ENCODE data around the gene MEX3B.
"Not testable (repeated sequence)": the region's sequence is repeated elsewhere in the genome, so short reads cannot be mapped to it uniquely, and the experiment has no call there.

Gene MEX3B

GRCh38 chr15:82047453-82048400 is 1.9 kb upstream of the MEX3B start:
- no peak for DNase-seq

GRCh38 chr15:82046666-82047452 is 1.0 kb upstream of the MEX3B start:
- peak; percentile 93 for DNase-seq

GRCh38 chr15:82045179-82045891 is 483 bp downstream of the MEX3B start:
- peak; percentile 30 for DNase-seq

GRCh38 chr15:82044373-82045178 is 1.2 kb downstream of the MEX3B start:
- peak; percentile 27 for DNase-seq

GRCh38 chr15:82043796-82044372 is 1.9 kb downstream of the MEX3B start:
- no peak for DNase-seq

- no peak for DNase-seq
These were observed 2.6 kb downstream of the MEX3B start for GRCh38 chr15:82043130-82043673.

- no peak for DNase-seq
These were observed 5.0 kb downstream of the MEX3B start for GRCh38 chr15:82040862-82041261.

GRCh38 chr15:82040390-82040789 is 5.4 kb downstream of the MEX3B start:
- no peak for DNase-seq

GRCh38 chr15:82039871-82040270 is 5.9 kb downstream of the MEX3B start:
- no peak for DNase-seq

- DNase-seq: no peak
These were observed 9.4 kb downstream of the MEX3B start for GRCh38 chr15:82036461-82036860.

- DNase-seq: no peak
These were observed 13.9 kb downstream of the MEX3B start for GRCh38 chr15:82031871-82032270.

GRCh38 chr15:82030176-82030575 is 15.6 kb downstream of the MEX3B start:
- DNase-seq: no peak

- DNase-seq: not testable (repeated sequence)
These were observed 17.7 kb downstream of the MEX3B start for GRCh38 chr15:82028163-82028562.

- DNase-seq: no peak
These were observed 23.8 kb downstream of the MEX3B start for GRCh38 chr15:82021992-82022391.

- no peak for DNase-seq
These were observed 25.0 kb downstream of the MEX3B start for GRCh38 chr15:82020625-82021394.

- no peak for DNase-seq
These were observed 27.6 kb downstream of the MEX3B start for GRCh38 chr15:82018201-82018600.

- DNase-seq: no peak
These were observed 28.2 kb downstream of the MEX3B start for GRCh38 chr15:82017656-82018055.

- no peak for DNase-seq
These were observed 30.8 kb downstream of the MEX3B start for GRCh38 chr15:82014989-82015388.

- no peak for DNase-seq
These were observed 32.9 kb downstream of the MEX3B start for GRCh38 chr15:82012908-82013307.

GRCh38 chr15:82005239-82005638 is 40.6 kb downstream of the MEX3B start:
- no peak for DNase-seq

GRCh38 chr15:82003916-82004315 is 41.9 kb downstream of the MEX3B start:
- DNase-seq: no peak
